NCI-H1105 treated with DMSO at 0.1 percent for 48 hours (cell line): ENCODE data around the gene BCAS1.

Experiments used
- DNase-seq: peaks from one replicate; lab custom pipeline; 2025; lab: John Stamatoyannopoulos, UW

BCAS1 gene

DNA sequence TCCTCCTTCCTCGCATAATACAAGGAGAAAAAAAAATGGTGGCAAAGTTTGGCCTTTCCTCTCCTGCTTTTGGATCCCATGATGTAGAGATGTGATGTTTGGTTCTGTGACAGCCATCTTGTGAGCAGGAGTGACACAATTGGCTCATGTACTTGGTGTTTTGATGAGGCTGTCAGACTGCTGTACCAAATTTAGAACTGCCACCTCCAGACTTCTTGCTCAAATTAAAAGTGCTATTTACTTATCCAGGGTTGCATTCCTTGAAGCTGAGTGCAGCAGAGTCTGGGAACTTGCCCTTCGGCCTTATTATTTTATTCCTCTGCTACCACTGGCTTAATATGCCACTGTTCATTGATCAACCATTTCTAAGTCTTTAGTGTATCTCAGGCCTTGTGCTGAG is 21.9 kb downstream of the BCAS1 start:
- DNase-seq = no peak

DNA sequence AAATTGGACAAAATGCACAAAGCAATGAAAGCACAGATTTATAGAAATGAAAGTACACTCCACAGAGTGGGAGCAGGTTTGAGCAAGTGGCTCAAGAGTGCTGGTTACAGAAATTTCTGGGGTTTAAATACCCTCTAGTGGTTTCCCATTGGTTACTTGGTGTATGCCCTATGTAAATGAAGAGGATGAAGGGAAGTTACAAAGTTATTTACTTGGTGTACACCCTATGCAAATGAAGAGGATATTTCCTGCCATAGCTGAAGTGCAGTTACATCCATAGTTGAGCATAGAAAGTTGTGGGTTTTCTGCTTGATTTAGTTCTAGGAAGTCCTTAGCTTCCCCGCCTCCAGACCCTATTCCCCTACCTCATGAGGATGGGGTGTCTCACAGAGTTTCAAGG is 22.7 kb downstream of the BCAS1 start:
- DNase-seq = no peak

DNA sequence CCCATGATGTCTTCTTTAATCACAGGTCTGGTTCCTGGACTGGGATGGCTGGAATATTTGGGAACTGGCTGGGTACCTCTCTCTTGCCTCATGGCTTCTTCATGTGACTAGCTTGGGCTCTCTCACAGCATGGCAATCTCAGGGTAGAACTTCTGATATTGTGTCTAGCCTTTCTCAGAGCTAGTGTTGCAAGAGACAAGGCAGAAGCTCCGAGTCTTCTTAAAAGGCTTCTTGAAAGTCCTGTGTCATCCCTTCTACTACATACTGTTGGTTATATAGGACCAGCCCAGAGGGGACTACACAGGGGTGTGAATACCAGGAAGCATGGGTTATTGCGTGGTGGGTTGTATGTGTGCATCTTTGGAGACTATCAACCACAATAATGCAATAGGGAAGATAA is 23.3 kb downstream of the BCAS1 start:
- no peak for DNase-seq

DNA sequence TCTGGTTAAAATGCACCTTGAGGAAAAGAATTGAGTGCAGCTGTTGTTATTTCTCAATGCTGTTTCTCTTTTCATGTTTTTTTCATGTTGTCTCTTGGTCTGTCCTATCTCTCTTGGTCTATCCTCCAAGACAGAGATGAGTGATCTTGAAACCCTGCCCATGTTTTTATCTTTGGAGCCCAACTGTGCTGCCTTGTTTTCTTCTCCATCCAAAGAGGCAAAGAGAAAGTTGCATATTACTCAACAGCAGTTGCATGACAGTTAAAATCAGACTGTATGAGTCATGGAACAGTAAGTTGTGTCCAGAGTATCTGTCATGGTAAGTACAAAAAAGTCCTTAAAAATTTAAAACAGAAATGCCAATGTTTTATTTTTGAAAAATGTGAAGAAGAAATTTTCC is 26.2 kb downstream of the BCAS1 start:
- DNase-seq = no peak

DNA sequence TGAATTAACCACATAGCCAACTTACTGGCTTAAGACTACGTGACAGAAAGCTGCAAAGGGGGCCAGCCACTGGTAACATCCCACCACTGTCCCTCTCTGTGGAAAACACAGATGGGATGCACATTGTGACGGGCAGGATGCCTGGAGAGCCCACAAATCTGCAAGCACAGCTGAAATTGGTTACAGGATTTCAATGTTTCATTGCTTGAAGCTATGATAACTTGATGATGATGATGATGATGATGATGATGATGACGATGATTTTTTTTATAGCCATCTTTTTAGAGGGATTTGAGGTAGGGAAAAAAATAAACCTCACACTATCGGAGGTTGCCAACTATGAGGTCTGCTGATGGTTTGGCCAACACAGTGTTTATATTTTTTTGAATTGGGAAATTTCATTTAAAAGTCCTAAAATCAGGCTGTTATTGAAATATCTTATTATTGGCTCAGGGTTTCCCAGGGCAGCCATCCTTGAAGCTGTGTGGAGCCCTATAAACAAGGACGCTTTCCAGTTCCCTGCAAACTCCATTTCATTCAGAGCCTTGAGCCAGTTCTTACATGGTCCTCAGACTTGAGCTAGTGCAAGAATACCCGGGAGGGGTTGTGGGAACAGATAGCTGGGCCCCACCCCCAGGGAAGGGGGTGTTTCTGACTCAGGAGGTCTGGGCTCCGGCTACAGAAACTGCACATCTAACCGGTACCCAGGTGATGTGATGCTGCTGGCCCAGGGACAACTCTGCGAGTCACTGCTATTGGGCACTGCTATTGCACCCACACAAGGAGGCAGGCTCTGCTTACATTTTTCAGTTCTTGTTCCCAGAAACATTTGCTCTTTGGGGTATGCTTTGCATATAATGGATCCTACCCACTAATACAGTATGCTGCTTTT is 27.1 kb downstream of the BCAS1 start:
- no peak for DNase-seq

DNA sequence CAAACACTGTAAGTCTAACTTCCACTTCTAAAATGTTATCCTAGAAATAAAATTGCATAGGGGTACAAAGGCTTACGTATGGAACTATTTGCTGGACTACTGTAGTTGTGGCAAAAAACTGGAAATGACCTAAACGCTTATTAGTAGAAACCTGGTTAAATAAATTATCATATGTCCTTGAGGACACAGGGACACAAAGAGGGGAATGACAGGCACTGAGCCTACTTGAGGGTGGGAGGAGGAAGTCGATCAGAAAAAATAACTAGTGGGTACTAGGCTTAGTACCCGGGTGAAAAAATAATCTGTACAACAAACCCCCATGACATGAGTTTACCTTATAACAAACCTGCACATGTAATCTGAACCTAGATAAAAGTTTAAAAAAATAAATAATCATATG is 28.4 kb downstream of the BCAS1 start:
- DNase-seq = no peak

DNA sequence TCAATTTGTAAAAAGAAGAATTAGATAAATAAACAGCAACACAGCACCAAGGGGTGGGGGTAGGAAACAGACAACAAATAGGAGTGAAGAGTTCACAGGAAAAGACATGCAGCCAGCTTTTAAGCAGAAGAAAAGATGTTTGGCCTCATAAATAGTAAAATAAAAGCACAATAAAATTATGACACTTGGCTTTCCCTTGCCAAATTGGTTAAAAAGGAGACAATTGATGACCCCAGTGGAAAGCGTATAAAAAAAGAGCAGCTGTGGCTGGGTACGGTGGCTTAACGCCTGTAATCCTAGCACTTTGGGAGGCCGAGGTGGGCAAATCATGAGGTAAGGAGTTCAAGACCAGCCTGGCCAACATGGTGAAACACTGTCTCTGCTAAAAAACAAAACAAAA is 29.1 kb downstream of the BCAS1 start:
- no peak for DNase-seq

DNA sequence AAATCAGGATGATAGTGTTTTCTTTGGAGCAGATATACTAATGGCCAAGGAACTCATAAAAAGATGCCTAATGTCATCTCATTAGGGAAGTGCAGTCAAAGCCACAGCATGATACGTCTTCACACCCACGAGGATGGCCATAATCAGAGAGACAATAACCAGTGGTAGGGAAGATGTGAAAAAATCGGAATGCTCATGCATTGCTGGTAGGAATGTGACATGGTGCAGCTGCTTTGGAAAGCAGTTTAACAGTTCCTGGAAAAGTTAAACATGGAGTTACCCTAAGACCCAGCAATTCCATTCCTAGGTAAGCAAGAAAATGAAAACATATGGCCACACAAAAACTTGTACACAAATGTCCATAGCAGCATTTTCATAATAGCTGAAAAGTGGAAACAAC is 29.9 kb downstream of the BCAS1 start:
- DNase-seq = no peak

DNA sequence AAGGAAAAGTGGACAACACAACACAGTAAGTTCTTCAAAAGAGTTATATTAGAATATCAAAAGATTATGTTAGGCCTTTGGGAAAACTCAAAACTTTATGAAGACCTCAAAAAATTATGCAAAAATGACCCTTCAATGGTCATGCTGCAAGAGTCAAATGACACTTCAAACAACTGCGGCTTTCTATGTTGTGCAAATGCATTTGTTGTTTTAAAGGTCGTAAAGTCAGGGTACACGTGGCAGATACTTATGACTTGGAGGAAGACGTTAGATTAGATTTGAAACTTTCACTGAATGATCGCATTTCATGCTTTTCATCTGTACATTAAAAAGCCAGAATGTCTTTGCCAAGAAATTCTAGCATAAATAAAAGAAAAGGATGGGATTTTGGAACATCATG is 31.4 kb downstream of the BCAS1 start:
- no peak for DNase-seq

DNA sequence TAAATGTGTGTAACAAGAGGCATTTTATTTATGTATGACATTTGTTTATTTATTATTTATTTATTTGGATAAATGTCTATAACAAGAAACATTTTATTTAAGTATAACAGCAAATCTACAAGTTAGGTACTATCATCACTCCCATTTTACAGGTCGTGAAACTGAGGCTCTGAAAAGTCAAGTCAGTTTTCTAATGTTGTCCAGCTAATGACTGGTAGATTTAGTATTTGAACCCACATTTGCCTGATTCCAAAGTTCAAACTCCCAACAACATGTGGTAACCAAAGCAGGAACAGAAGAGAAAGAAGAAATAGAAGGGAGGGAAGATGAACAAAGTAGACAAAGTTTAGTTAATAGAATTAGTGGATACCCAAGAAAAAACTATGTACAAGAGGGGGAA is 32.9 kb downstream of the BCAS1 start:
- DNase-seq = no peak

DNA sequence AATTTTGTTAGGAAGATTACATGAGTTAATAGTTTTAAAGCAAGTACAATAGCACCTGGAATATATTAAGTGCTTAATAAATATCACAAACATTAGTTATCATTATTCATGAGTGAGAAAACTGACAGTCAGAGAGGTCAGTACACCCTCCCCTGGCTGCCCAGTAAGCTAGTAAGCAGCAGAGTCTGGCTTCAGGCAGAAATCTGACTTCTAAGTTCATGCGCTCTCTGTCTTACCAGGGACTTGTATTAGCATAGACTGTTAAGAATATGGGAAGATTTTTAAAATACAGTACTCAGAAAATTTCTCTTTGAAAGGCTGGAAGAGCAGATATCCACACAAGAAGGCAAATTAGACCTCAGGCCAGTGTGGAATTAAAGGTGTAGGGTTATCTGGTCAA is 40.8 kb downstream of the BCAS1 start:
- DNase-seq = no peak

DNA sequence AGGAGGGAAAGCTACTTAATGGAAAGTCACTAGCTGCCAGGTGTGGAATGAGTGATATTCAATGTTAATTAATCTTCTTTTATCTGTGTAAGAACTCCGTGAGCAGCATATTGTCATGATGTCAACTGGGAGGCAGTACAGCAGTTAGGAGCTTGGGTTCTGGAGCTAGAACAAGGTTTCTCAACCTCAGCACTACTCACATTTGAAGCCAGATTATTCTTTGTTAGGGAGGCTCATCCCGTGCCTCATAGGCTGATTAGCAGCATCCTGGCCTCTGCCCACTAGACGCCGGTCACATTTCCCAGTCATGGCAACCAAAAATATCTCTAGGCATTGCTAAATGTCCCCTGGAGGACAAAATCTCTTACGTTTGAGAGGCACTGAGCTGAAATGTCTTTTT is 41.2 kb downstream of the BCAS1 start:
- no peak for DNase-seq

DNA sequence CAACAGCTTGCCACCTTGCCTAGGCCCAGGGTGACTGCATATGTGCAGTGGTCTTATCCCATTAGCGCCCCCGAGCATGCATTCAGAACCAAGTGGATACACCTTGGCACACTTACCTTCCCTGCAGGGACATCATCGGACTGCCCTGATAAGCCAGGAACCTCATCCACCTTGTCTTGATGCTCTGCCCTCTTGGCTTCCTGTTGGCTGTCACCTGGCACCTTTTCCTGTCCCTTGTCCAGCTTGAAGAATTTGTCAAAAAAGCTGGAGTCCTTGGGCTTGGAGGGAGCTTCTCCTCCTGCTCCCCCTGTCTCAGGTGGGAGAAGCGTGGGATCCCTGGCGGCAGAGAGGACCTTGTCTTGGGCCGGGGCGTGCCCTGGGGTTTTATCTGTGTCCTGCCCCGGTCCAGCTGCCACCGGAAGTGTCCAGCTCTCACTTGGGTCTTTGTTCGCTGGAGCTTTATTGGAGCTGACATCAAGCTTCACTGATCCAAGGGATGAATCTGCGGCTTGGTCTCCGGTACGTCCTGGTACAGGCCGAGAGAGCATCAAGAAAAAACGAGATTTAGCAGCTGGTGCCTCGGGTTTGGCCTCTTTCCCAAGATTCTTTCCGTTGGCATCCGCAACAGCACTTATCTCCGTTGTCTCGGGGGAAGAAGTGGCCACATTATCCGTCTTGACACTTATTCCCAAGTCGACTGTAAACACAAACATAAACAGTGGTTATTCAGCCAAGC is 42.0 kb downstream of the BCAS1 start:
- DNase-seq = no peak

DNA sequence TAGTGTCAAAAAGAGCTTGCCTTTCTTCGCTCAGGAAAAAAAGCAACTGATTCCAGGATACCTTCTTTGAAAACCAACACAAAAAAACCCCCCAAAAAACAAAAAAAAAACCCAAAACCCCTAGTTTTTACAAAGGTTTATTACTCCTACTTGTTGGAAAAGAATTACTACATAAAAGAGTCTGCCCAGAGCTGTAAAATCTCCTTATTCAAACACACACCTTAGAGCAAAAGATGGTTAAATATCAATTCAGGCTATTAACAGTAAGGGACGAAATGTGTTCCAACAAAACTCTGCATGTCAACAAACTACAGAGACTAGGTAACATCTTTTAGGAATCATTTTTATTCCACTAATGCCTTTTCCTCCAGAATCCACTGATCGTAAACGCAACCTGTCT is 42.7 kb downstream of the BCAS1 start:
- DNase-seq = no peak

DNA sequence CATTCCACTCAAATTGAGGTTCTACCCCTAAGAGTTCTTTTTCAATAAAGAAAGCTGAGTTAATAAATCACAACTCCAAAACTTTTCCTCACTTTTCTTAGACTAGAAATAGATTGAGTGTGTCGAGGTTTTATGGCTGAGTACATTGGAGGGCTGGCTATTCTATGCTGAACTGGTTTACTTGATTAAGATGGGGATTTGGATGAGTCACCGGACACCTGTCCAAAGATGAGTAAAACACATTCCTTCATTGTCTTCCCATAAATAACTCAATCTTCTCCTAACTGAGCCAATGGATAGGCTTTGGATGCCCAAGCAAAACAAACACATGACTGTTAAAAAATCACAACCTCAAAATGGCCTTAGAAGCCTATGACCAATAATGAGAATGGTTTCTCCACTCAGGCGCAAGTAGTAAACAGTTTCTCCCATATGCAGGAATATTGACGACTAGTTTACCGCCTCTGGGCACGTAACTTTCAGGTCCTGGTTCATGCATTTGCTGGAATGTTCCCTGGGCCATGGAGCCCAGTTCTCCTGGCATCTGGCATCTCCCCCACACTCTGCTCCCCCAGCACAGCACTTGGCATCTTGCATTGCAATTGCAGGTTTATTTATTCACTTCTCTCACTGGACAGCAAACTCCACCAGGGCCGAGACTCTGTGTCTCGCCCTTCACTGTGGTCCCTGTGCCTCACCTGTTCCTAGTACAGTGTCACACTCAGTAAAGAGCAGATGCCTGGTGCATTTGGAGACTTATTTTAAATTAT is 43.9 kb downstream of the BCAS1 start:
- no peak for DNase-seq

DNA sequence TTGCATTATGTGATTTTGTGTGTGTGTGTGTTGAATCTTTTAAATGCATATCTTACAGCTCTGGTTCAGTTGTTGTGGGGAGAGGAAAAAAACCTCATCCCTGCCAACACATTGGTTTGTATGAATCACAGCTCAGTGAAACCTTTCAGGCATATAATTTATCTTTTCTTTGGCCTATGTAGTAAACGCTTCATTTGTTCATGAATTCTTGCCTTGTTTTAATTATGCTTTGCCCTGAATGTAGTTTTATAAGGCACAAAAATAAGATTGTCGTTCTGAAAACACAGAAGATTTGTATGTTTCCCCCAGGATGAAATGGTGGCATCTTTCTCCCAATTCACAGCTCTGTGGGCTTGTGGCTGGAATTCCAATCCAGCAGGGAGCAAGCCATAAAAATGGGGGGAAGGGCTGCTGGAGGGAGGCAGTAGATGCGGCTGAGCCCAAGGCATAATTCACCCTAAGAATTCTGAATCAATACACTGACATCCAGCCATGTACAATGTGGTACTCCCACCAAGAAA is 45.1 kb downstream of the BCAS1 start:
- DNase-seq = no peak

DNA sequence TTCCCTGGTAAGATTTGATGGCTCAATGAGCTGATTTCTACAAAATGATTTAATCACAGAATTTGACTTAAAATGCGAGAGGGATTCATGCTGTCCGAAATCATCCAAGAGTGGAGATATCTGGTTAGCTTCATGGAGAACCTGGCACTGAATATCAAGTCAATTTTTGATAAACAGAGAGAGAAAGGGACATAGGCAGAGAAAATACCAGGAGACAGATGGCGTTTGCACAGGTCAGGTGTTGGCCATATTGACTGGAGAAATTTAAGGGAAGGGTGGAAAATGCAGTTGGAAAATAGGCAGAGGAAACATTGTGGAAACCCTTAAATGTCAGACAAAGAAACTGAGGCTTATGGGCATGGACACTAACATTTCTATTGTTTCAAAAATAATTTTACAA is 47.0 kb downstream of the BCAS1 start:
- no peak for DNase-seq

DNA sequence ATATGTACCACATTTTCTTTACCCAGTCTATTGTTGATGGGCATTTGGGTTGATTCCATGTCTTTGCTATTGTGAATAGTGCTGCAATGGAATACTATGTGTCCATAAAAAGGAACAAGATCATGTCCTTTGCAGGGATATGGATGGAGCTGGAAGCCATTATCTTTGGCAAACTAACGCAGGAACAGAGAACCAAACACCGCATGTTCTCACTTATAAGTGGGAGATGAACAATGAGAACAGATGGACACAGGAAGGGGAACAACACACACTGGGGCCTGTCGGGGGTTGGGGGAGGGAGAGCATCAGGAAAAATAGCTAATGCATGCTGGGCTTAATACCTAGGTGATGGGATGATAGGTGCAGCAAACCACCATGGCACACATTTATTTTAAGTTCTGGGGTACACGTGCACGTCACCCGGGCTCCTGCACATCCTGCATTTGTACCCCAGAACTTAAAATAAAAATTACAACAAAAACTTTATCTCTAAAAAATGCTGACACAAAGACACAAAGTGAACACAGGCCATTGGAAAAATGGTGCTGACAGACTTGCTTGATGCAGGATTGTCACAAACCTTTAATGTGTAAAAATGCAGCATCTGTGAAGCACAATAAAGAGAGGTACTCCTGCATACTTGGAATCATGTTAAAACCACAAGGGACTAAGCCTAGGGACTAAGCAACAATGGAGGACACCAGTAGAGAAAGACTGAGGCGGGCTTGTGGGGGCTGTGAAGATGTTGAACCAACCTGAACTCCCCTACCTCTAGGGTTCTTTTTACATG is 48.8 kb downstream of the BCAS1 start:
- no peak for DNase-seq

DNA sequence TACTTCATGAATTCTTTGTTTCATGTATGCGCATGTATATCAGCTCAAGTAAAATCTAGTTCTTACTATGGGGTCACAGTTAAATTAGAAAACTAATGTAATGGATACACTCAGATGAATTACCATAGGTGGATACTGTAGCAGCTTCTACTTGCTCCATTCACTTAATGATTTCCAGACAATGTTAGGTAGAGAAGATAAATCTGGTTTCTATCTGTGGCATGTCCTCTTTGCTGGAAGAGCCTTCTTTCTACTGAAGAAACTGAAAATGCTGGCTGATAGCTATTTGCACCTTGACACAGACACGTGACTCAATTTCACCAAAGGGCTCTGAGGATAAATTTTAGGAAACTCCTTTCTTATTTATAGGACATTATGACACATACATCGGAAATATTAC is 49.5 kb downstream of the BCAS1 start:
- DNase-seq = no peak

DNA sequence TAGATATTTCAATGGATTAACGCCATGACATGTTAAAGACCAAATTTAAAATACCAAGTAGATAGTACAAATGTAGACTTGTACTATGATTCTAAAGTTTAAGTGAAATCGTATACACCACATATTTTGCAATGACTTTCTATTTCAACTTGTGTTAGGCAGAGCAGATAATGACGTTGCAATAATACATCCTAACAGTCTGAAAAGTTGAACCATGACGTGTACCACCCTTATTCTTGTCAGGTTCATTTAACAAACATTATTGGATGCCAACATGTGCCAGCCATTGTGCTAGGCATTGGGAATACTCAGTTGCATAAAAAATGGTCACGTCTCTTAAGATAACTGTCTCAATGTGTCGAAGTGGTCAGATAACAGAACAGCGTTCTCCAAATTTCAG is 50.0 kb downstream of the BCAS1 start:
- DNase-seq = no peak

DNA sequence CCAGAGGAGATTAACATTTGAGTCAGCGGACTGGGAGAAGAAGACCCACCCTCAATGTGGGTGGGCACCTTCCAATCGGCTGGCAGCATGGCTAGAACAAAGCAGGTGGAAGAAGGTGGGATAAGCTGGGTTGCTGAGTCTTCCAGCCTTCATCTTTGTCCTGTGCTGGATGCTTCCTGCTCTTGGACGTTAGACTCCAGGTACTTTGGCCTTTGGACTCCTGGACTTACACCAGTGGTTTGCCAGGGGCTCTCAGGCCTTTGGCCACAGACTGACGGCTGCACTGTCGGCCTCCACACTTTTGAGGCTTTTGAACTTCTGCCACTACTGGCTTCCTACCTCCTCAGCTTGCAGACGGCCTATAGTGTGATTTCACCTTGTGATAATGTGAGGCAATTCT is 50.8 kb downstream of the BCAS1 start:
- no peak for DNase-seq

DNA sequence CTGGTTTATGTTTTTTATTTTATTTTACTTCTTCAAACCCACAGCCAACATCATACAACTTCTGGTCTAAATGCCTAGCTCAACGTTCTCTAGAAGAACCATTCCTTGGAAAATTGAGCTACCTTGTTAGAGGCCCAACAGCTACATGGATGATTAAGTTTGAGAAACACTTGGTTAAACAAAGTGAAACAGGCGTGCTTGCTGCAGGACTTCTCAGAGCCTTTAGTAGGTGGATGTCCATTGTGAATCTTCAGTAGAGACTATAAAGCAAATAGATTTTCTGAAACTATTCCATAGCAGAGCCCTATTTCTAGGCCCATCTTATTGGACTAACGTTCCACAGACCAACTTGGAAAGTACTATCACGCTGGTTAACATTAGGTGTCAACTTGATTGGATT is 51.3 kb downstream of the BCAS1 start:
- DNase-seq = no peak
